ENCODE data around the gene CADPS2.

CADPS2 gene

DNA sequence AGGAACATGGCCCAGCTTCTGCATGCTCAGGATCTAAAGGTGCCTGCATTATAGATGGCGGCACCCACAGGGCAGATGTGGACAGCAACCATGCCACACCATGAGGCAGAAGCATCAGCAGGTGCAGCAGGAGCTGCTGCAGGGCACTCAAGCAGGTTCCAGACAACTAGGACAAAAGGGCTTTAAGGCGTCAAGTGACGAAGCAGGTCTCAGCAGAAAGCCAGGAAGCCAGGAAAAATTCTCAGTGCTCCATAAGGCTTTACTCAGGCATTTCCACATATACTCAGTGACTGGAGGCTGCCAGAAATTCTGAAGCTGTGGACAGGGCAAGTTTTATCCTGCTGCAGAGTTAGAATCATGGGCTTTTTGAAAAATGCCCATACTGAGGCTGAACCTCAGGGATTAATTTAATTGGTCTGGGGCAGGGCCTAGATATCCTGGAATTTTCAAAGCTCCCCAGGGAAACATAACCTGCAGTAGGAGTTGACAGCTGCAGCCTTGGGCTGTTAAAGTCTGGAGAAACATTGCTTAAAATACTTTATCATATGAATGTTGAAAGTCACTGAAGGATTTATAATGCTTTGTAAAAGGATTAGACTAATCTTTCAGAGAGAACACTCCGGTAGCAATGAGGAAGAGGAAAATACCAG, 115.4 kb downstream of the CADPS2 start:
- in situ Hi-C loops (cut with HindIII; ENCODE audit: low sequenced_read_pairs): no loop called here
- no peak for DNase-seq (ENCODE audit: low read depth, low spot score)
- H3K4me3 ChIP-seq (ENCODE audit: low read depth, low read length): no peak overlapping the region
- TF ChIP-seq, protein P1, sequence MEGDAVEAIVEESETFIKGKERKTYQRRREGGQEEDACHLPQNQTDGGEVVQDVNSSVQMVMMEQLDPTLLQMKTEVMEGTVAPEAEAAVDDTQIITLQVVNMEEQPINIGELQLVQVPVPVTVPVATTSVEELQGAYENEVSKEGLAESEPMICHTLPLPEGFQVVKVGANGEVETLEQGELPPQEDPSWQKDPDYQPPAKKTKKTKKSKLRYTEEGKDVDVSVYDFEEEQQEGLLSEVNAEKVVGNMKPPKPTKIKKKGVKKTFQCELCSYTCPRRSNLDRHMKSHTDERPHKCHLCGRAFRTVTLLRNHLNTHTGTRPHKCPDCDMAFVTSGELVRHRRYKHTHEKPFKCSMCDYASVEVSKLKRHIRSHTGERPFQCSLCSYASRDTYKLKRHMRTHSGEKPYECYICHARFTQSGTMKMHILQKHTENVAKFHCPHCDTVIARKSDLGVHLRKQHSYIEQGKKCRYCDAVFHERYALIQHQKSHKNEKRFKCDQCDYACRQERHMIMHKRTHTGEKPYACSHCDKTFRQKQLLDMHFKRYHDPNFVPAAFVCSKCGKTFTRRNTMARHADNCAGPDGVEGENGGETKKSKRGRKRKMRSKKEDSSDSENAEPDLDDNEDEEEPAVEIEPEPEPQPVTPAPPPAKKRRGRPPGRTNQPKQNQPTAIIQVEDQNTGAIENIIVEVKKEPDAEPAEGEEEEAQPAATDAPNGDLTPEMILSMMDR (IDR thresholded peaks at IDR 0.05; ENCODE audit: low read depth, low read length): no peak

DNA sequence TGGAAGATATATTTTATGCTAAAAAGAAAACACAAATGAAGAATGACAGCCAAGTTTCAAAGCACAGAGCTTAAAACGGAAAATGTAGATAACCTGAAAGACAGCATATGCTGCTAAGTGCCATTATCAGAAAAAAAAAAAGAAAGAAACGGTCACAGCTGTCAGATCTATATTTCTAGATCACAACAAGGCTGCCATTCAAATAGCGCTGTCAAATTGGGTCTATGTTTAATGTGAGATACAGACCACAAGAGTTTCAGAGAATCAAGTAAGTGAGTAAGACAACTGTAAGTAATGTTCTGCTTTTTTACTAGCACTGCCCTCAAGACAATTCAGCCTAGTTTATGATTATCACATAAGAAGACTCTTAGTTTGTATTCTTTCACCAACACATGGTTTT, 117.4 kb downstream of the CADPS2 start:
- no peak for DNase-seq (ENCODE audit: low read depth, low spot score)
- TF ChIP-seq, protein P1 (IDR thresholded peaks at IDR 0.05; ENCODE audit: low read depth, low read length): no peak
- in situ Hi-C loops (cut with HindIII; ENCODE audit: low sequenced_read_pairs): no loop called here
- H3K4me3 ChIP-seq (ENCODE audit: low read depth, low read length): no peak overlapping the region

DNA sequence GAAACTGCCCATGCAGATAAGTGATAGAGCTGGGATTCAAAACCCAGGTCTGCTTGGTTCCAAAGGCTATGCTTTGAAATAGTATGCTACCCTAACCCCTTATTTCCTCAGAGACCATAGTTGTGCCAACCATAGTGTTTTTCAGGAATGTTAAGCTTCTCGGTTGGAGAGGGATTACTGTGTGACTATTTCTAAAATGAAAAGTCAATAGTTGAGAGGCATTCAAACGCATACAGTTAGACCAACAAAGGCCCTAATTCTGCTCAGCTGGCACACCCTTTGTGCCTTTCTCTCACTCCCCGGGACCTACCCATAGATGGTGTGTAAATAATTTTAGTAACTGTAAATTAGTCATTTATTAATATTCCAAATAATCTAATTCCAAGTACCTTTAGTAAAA, 118.9 kb downstream of the CADPS2 start:
- DNase-seq (ENCODE audit: low read depth, low spot score): no peak
- no peak overlapping the region for H3K4me3 ChIP-seq (ENCODE audit: low read depth, low read length)
- TF ChIP-seq, protein P1 (IDR thresholded peaks at IDR 0.05; ENCODE audit: low read depth, low read length): no peak
- in situ Hi-C loops (cut with HindIII; ENCODE audit: low sequenced_read_pairs): no loop called here

DNA sequence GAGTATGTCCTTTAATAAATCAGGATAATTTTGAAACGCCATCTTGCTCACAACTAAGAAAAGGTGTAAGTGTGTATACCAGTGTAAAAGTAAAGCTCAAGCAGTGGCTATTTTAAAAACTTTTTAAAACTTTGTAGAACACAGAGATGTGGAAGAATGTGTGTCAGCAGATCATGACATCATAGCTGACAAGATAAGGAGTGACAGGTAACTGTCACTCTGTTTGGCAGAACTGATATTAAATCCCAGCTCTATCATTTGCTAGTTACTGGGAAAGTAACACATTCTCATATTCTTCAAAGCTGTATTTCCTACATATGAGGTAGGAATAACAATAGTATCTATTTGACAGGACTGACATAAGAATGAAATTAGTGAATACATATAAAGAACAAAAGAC, 119.7 kb downstream of the CADPS2 start:
- TF ChIP-seq, protein P1 (IDR thresholded peaks at IDR 0.05; ENCODE audit: low read depth, low read length): no peak
- no peak overlapping the region for H3K4me3 ChIP-seq (ENCODE audit: low read depth, low read length)
- in situ Hi-C loops (cut with HindIII; ENCODE audit: low sequenced_read_pairs): no loop called here
- DNase-seq (ENCODE audit: low read depth, low spot score): no peak

DNA sequence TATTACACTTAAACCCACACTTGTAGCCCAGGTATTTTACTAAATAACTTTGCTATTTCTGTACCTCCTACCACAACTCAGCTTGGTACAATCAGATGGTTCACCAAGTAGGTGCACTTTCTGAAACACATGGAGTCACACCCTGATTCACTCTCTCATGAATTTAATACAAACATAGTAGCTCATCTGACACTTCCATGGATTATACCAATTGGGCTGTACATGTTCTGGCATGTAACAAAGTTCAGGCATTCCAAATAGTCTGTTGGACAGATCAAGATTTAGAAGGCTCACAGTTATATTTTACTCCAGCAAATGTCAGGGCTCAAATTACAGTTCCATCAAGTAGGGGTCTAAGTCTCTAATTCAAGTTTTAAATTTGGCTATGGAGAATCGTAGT, 121.4 kb downstream of the CADPS2 start:
- TF ChIP-seq, protein P1 (IDR thresholded peaks at IDR 0.05; ENCODE audit: low read depth, low read length): no peak
- no peak overlapping the region for H3K4me3 ChIP-seq (ENCODE audit: low read depth, low read length)
- in situ Hi-C loops (cut with HindIII; ENCODE audit: low sequenced_read_pairs): no loop called here
- DNase-seq (ENCODE audit: low read depth, low spot score): no peak

DNA sequence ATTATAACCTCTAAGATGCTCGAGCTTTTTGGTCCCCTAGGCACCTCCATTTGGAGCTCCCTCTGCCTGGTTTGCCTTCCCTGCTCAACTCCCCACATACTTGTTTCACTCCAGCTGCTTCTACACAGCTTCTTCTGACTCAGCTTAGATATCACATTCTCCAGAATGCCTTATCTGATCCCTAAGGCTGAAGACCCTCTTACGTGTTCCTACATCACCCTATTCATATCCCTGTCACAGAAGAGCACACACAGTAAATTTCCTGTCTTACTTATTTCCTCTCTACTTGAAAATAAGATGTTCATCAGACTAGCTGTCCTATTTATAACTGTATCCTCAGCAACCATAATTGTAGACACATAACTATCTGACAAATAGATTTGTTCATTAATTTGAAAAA, 122.2 kb downstream of the CADPS2 start:
- no peak overlapping the region for H3K4me3 ChIP-seq (ENCODE audit: low read depth, low read length)
- in situ Hi-C loops (cut with HindIII; ENCODE audit: low sequenced_read_pairs): no loop called here
- TF ChIP-seq, protein P1 (IDR thresholded peaks at IDR 0.05; ENCODE audit: low read depth, low read length): no peak
- no peak for DNase-seq (ENCODE audit: low read depth, low spot score)
